Suppressor macrophage (primary cell): ENCODE measurements around the gene FRMD4A.

Experiments
- DNase-seq, 4 experiments: peaks; one replicate each; pipeline ENCODE4 v3.0.0-alpha.2; 2020 to 2022

The FRMD4A gene

GRCh38 chr10:13736506-13736905 lies 594.2 kb downstream of the FRMD4A start:
- DNase-seq, result no peak

- DNase-seq, result no peak
Observed at GRCh38 chr10:13734151-13734550, 596.6 kb downstream of the FRMD4A start.

- DNase-seq, result no peak
Observed at GRCh38 chr10:13733071-13733470, 597.7 kb downstream of the FRMD4A start.

- DNase-seq, result no peak
Observed at GRCh38 chr10:13732465-13732881, 598.3 kb downstream of the FRMD4A start.

GRCh38 chr10:13731799-13732198 lies 598.9 kb downstream of the FRMD4A start:
- DNase-seq, result no peak

- DNase-seq, result no peak
Observed at GRCh38 chr10:13730956-13731355, 599.8 kb downstream of the FRMD4A start.

- DNase-seq, result no peak
Observed at GRCh38 chr10:13730306-13730652, 600.4 kb downstream of the FRMD4A start.

- DNase-seq, result no peak
Observed at GRCh38 chr10:13729586-13730305, 601.0 kb downstream of the FRMD4A start.

GRCh38 chr10:13728898-13729535 lies 601.7 kb downstream of the FRMD4A start:
- DNase-seq, result no peak

GRCh38 chr10:13725594-13725993 lies 605.1 kb downstream of the FRMD4A start:
- DNase-seq, result no peak

GRCh38 chr10:13724484-13724883 lies 606.2 kb downstream of the FRMD4A start:
- no peak for DNase-seq

- no peak for DNase-seq
Observed at GRCh38 chr10:13722747-13723653, 607.7 kb downstream of the FRMD4A start.

- no peak for DNase-seq
Observed at GRCh38 chr10:13721486-13721885, 609.2 kb downstream of the FRMD4A start.

GRCh38 chr10:13720699-13721098 lies 610.0 kb downstream of the FRMD4A start:
- no peak for DNase-seq

GRCh38 chr10:13719425-13719824 lies 611.3 kb downstream of the FRMD4A start:
- peak; percentile 42 to 78 (median 68) for DNase-seq

- no peak for DNase-seq
Observed at GRCh38 chr10:13718820-13719219, 611.9 kb downstream of the FRMD4A start.

- DNase-seq, result peak; percentile 59 to 83 (median 75)
Observed at GRCh38 chr10:13717936-13718772, 612.6 kb downstream of the FRMD4A start.

GRCh38 chr10:13717571-13717935 lies 613.2 kb downstream of the FRMD4A start:
- no peak for DNase-seq

GRCh38 chr10:13716081-13717071 lies 614.3 kb downstream of the FRMD4A start:
- DNase-seq, result peak in 2 of 4 experiments; percentile 32 to 49

- peak in 1 of 4 experiments; percentile 31 for DNase-seq
Observed at GRCh38 chr10:13715596-13715995, 615.1 kb downstream of the FRMD4A start.

GRCh38 chr10:13715100-13715499 lies 615.6 kb downstream of the FRMD4A start:
- no peak for DNase-seq
